KBM-7 (cell line): ENCODE data around the gene PSME1.
A peak's percentile ranks its signal among the peaks of the same experiment; 100 is the strongest.

Source experiments
- DNase-seq: peaks from one replicate; pipeline ENCODE4 v3.0.0-alpha.2; 2015
- in situ Hi-C: fragments of 300-500 bp; cut with MboI; formaldehyde crosslinking; loops from 2 replicates; pipeline ENCODE4 v1.14.3; 2020; ENCODE audit warnings: low sequenced_read_pairs, low pct_unique_long_range_greater_than_20kb, mixed read lengths

PSME1 gene

GRCh38 chr14:24123424-24124417, 12.3 kb upstream of the PSME1 start:
- in situ Hi-C loops, result no loop called here

GRCh38 chr14:24126939-24127338, 9.1 kb upstream of the PSME1 start:
- no peak for DNase-seq
- in situ Hi-C loops, result no loop called here

More at GRCh38 chr14:24123424-24124417, 12.3 kb upstream of the PSME1 start:
- no peak for DNase-seq

- DNase-seq, result no peak
- in situ Hi-C loops, result no loop called here
Observed at GRCh38 chr14:24127673-24128072, 8.3 kb upstream of the PSME1 start.

- in situ Hi-C loops, result no loop called here
- no peak for DNase-seq
Observed at GRCh38 chr14:24129410-24129998, 6.5 kb upstream of the PSME1 start.

- in situ Hi-C loops, result no loop called here
- no peak for DNase-seq
Observed at GRCh38 chr14:24130380-24130716, 5.6 kb upstream of the PSME1 start, which contains the start of gene FITM1. Gene FITM1, plus strand, starts transcription at chr14:24130659. Its CDS starts 905 bp downstream, at chr14:24131564.

DNA sequence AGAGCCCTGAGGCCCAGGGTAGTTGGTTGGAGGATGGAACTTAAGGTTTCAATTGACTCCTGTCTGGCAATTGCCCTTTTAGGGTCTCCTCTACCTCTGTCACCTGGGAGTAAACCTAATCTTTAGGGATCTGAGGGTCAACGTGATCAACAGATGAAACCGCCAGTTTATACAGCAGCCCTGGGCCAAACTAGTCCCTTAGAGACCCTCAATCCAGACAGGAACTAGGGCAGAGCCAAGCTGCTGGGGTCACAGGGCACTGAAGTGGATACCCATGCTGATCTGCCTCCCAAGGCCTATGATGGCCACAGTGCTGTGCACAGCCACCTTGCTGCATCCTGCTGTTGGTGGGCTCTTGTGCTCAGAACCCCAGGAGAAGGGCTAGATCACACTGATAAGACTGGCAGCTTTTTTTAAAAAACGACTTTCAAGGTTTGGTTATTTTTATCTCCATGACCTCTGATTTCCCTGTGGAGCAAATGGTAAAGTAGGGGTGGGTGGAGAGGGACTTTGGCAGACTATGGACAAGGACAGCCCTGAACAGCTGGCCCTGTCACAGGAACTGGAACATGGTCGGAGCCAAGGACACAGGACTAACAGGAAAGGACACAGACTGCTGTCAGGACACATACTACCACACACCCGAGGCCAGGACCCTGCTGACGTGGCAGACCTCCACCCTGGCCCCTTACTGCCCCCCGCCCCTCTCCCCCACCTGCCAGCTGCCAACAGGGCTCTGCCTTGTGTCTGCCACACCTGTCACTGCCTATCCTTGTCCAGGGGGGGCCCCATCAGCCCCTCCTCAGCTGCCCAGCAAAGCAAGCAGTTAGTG, 5.1 kb upstream of the PSME1 start:
- in situ Hi-C loops, result no loop called here
- DNase-seq, result no peak

DNA sequence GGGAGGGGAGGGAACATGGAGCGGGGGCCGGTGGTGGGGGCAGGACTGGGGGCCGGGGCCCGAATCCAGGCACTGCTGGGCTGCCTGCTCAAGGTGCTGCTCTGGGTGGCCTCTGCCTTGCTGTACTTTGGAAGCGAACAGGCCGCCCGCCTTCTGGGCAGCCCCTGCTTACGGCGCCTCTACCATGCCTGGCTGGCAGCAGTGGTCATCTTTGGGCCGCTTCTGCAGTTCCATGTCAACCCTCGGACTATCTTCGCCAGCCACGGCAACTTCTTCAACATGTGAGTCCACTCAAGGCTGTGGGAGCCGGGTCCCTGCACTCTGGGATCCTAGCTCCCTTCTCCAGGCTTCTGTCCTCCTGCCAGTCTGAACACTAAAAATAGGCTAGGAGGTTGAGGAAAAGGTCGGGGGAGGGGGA, 4.4 kb upstream of the PSME1 start:
- in situ Hi-C loops, result no loop called here
- no peak for DNase-seq

DNA sequence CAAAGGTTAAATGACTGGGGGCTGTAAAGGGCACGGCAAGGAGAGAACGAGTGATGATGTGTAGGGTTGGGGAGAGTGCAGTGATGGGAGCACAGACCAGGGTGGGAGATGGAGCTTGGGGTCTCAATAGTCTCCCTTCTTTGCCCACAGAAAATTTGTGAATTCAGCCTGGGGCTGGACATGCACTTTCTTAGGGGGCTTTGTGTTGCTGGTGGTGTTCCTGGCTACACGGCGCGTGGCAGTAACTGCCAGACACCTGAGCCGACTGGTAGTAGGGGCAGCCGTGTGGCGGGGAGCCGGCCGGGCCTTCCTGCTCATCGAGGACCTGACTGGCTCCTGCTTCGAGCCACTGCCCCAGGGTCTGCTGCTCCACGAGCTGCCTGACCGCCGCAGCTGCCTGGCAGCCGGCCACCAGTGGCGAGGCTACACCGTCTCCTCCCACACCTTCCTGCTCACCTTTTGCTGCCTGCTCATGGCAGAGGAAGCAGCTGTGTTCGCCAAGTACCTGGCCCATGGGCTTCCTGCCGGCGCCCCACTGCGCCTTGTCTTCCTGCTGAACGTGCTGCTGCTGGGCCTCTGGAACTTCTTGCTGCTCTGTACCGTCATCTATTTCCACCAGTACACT, 3.8 kb upstream of the PSME1 start:
- in situ Hi-C loops, result no loop called here
- DNase-seq, result no peak

DNA sequence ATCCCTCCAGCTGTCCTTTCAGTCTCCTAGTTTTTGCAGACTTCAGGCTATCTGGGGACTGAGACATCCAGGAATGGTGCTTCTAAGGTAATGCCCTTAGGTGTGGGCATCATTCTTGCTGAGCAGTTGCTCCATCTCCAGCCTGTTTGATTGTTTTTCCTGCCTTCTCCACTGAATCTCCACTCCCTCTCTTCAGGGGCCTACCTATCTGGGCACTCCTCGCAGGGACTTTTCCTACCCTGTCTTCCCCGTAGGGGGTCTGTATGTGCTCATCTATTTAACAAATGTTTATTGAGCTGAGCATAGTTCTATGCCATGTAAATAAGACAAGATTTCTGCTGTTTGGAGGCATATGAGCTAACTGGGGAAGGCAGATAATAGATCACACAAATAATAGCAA, 3.0 kb upstream of the PSME1 start:
- DNase-seq, result no peak
- in situ Hi-C loops, result no loop called here

- in situ Hi-C loops, result no loop called here
- no peak for DNase-seq
Observed at GRCh38 chr14:24133735-24134134, 2.3 kb upstream of the PSME1 start.

- no peak for DNase-seq
- in situ Hi-C loops, result no loop called here
Observed at GRCh38 chr14:24135584-24135833, 485 bp upstream of the PSME1 start.

DNA sequence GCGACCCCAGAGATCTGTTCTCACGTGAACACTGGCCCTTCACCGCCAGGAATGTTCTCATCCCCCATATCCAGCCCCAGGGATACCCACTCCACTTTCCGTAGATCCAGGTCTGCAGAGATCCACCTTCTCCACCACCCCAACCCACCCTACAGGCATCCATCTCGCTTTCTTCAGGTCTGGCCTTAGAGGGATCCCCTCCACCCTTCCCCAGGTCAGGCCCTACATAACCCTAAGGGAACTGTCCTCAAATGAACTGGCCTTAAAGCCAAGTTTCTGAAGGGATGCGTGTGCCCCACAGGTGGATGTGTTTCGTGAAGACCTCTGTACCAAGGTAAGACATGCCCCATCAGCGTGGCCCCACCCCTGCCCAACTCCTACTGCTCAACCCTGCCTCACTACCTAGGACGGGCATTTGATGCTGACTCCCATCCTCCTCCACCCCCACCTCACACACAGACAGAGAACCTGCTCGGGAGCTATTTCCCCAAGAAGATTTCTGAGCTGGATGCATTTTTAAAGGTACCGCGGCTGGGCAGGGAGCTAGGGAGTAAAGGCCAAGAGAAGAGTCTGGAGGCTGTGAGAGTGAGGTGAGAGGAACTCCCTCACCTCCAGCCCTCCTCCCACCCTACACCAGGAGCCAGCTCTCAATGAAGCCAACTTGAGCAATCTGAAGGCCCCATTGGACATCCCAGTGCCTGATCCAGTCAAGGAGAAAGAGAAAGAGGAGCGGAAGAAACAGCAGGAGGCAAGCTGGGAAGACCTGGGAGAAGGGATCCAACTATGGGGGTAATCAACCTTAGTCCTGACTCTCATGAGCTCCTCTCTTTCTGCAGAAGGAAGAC, 912 bp downstream of the PSME1 start:
- in situ Hi-C loops, result no loop called here
- DNase-seq, result no peak

GRCh38 chr14:24137529-24138395, 1.8 kb downstream of the PSME1 start:
- no peak for DNase-seq
- in situ Hi-C loops, result no loop called here

DNA sequence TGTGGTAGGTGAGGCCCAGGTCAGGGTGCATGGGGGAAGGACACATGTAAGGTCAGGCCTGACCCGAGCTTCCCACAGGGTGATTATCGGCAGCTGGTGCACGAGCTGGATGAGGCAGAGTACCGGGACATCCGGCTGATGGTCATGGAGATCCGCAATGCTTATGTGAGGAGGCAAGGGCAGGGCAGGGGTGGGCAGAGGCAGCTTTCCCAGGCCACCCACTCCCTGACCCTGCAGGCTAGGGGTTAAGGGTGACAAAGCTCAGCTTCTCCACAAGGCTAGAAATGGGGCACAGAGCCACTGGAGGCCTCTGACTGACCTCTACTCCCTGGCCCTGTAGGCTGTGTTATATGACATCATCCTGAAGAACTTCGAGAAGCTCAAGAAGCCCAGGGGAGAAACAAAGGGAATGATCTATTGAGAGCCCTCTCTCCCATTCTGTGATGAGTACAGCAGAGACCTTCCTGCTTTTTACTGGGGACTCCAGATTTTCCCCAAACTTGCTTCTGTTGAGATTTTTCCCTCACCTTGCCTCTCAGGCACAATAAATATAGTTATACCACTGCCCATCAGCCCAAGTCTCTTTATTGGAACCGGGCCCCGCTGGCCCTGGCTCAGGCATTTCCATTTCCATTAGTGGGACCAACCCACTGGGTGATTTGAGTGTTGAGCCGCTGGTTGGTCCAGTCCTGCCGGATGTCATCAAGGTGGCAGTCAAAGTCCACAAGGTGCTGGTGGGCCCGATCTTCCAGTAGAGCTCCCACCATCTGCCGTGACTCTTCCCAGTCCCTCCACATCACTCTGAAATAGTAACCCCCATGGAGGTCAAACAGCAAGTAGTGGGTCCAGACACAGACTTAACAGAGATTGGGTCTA, 2.6 kb downstream of the PSME1 start:
- DNase-seq, result no peak
- in situ Hi-C loops, result no loop called here

GRCh38 chr14:24139272-24139934, 3.4 kb downstream of the PSME1 start:
- DNase-seq, result no peak
- in situ Hi-C loops, result no loop called here

GRCh38 chr14:24141097-24141880, 5.3 kb downstream of the PSME1 start, which contains the start of gene EMC9:
Gene EMC9, minus strand, starts transcription at chr14:24141591. Its CDS starts 287 bp downstream, at chr14:24141304.
- DNase-seq, result peak; percentile 100
- in situ Hi-C loops, result no loop called here
